Measurements from ENCODE around the gene EPN2.

Gene EPN2

GRCh38 chr17:19253112-19253511 is 15.9 kb downstream of the EPN2 start:
- TF ChIP-seq, protein P1, sequence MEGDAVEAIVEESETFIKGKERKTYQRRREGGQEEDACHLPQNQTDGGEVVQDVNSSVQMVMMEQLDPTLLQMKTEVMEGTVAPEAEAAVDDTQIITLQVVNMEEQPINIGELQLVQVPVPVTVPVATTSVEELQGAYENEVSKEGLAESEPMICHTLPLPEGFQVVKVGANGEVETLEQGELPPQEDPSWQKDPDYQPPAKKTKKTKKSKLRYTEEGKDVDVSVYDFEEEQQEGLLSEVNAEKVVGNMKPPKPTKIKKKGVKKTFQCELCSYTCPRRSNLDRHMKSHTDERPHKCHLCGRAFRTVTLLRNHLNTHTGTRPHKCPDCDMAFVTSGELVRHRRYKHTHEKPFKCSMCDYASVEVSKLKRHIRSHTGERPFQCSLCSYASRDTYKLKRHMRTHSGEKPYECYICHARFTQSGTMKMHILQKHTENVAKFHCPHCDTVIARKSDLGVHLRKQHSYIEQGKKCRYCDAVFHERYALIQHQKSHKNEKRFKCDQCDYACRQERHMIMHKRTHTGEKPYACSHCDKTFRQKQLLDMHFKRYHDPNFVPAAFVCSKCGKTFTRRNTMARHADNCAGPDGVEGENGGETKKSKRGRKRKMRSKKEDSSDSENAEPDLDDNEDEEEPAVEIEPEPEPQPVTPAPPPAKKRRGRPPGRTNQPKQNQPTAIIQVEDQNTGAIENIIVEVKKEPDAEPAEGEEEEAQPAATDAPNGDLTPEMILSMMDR (IDR thresholded peaks at IDR 0.05; ENCODE audit: low read depth, low read length, missing control alignments): no peak
- no peak for DNase-seq (ENCODE audit: low read depth)
- H3K4me3 ChIP-seq (ENCODE audit: low read depth, low read length): no peak overlapping the region

DNA sequence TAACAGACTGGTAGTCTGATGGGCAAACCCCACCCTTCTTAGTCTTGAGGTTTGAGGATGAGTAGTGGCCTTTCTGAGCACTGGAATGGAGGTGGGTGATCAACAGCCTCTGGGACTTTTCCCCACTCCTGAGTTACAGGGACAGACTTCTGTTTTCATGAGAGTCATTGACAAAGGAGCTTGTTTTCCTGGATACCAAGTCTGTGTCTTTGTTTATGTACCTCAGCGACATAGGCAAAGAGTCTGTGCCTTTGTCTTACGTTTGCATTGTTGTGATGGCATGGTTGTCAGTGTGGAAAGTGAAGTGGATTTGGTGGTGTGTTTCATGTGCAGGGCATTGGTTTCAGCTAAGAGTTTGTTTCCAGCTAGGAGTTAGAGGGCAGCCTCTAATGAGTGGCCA is 17.5 kb downstream of the EPN2 start:
- TF ChIP-seq, protein P1 (IDR thresholded peaks at IDR 0.05; ENCODE audit: low read depth, low read length, missing control alignments): no peak
- no peak overlapping the region for H3K4me3 ChIP-seq (ENCODE audit: low read depth, low read length)
- no peak for DNase-seq (ENCODE audit: low read depth)

DNA sequence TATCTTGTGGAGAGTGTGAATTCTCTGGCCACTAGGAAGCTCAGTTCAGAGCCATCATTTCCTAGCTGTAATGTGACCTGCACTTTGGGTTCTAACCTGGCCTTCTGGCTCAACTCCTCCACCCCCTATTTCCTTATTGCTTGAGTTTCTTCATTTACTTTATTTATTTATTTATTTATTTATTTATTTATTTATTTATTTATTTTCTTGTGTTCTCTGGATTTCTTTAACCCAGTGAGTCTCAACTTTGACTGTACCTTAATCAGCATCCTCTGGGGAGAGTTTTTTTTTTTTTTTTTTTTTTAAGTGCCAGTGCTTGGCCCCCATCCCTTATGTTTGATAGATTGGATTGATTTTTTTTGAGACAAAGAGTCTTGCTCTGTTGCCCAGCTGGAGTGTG is 18.1 kb downstream of the EPN2 start:
- no peak overlapping the region for H3K4me3 ChIP-seq (ENCODE audit: low read depth, low read length)
- DNase-seq (ENCODE audit: low read depth): no peak
- TF ChIP-seq, protein P1 (IDR thresholded peaks at IDR 0.05; ENCODE audit: low read depth, low read length, missing control alignments): no peak

DNA sequence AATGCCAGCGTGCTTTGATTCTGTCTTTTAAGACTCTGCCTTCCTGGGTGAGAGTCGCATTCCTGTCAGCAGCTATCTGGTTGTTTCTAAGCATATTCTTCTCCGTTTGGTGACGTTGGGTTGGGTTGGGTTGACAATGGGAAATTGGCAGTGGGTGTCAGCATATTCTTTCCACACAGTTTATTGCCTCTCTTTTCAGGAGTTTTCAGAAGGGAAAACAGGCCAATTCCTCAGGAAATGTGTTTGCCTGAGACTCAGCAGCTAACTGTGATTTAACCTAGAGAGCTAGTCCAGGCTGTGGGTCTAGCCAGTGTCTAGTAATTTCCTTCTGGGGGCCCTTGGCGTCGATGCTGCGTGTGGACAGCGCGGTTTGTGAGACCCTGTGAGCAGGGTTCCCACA is 21.2 kb downstream of the EPN2 start:
- no peak overlapping the region for H3K4me3 ChIP-seq (ENCODE audit: low read depth, low read length)

DNA sequence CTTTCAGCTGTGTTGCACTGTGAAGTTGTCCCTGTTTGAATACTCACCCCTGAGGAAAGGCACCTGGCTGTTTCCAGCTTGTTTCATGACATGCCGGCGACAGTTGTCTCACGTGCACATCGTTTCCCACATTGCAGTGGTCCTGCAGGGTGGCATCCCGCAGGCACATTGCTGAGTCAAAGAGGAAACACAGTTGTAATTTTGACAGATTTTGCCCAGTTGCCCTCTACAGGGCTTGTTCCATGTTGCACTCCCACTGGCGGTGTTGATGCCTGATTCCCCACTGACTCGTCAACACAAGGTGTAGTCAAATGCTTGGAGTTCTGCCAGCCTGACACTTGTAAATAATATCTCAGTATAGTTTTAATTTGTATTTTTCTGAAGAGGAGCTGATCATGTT is 23.8 kb downstream of the EPN2 start:
- no peak for DNase-seq (ENCODE audit: low read depth)
- TF ChIP-seq, protein P1 (IDR thresholded peaks at IDR 0.05; ENCODE audit: low read depth, low read length, missing control alignments): peak; percentile 6
- no peak overlapping the region for H3K4me3 ChIP-seq (ENCODE audit: low read depth, low read length)

More for the DNA sequence above, 21.2 kb downstream of the EPN2 start:
- no peak for DNase-seq (ENCODE audit: low read depth)
- TF ChIP-seq, protein P1 (IDR thresholded peaks at IDR 0.05; ENCODE audit: low read depth, low read length, missing control alignments): no peak

DNA sequence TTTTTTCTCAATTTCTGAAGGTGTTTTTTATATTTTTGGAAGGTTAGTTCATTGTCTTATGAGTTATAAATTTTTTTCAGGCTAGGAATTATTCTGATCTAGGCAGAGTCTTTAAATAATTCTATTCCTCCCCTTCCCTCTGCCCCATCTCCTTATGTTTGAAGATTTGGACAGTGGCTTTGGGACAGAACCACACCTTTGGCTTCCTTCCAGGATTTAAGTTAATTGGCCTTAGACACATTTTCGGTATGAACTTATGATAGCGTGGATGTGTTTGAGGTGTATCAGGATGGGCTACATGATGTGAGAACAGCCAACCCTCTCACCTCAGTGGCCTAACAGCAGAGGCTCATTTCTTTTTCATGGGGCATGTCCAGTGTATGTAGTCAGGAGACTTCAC is 24.3 kb downstream of the EPN2 start:
- H3K4me3 ChIP-seq (ENCODE audit: low read depth, low read length): no peak overlapping the region
- no peak for DNase-seq (ENCODE audit: low read depth)
- TF ChIP-seq, protein P1 (IDR thresholded peaks at IDR 0.05; ENCODE audit: low read depth, low read length, missing control alignments): no peak

Data from GM12864 (cell line).